Head of caudate nucleus (tissue), 42 donors: ENCODE data around the gene DAG1.

ENCODE experiments used
- DNase-seq, 42 donors: peaks; one replicate each; pipeline versions ENCODE4 v3.0.0 to v3.0.0-alpha.2; 2020 to 2021; ENCODE audit warnings: mixed read lengths in 7 of 42
- intact Hi-C: fragments of 100-400 bp; cut with DNase I; formaldehyde crosslinking; loops from one replicate; pipeline ENCODE4 v1.15.0; 2022

The DAG1 gene

GRCh38 chr3:49535971-49536874, 66.2 kb downstream of the DAG1 start:
- no peak for DNase-seq
- intact Hi-C loops, result no loop called here

GRCh38 chr3:49536875-49537533, 66.9 kb downstream of the DAG1 start:
- intact Hi-C loops, result no loop called here
- DNase-seq, result no peak

DNA sequence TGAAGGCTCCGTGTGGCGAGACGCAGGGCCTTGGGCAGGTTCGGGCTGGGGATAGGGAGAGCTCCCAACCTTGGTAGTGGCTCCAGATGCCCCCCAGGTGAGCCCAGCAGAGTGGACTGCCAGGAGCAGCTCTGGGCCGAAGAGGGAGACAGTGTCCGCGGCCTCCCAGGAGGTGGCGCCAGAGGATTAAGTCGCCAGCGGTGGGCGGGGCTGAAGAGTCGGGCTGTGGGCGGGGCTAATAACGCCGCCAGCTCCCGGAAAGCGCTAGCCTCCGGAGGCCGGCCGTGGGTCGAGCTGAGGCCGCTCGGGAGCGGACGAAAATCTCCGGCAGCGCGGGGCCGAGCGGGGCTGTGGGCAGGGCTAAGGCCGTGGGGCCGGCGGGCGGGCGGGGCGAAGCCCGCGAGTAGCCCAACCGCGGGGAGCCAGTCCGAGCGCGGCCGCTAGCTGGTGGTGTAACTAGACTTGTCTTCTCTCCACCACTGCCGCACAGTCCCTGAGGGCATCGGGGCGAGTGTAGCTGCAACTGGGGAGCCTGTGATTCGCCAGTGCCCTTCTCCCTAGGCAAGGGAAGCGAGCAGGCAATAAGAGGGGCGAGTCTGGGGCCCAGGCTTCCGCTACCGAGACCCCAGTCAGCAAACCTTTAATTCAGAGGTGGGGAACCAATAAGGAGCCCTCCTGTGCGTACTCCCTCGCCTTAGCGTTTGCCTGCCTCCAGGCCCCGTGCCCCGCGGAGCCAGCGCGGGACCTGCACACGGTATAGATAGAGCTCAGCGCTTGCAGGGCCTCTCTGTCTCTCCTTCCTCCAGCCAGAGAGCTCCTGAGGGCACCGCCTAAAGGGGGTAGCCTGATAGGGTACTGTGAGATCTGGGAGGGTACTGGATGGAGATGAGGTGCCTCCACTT, 69.8 kb downstream of the DAG1 start:
- peak; percentile 82 to 97 (median 94) for DNase-seq
- intact Hi-C loops, result loop anchor here (5.0 kb wide), 1 partner anchor 132 kb away; the partner anchor contains the start of gene APEH

DNA sequence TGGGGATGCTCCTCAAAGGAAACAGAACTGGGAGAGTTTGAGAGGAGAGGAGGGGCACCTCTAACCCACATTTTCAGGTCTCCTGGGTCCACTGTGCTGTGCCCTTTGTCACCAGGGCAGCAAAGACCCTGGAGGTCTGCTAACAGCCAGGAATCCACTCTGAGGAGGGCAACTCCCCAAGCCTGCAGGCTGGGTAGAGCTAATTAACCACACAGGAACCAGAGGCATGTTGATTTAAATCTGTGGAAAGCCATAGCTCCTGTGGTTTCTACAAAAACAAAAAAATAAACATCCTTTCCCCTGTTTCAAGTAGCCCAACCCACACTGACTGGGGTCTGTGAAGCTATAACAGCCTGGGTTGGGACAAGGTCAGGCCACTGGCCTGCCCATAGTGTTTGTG, 82.0 kb downstream of the DAG1 start:
- intact Hi-C loops, result loop anchor here (5.0 kb wide), 1 partner anchor 80 kb away; the partner anchor contains the start of gene DAG1

GRCh38 chr3:49553324-49553691, 83.2 kb downstream of the DAG1 start:
- intact Hi-C loops, result loop anchor here (5.0 kb wide), 1 partner anchor 81 kb away; the partner anchor contains the start of gene DAG1
- no peak for DNase-seq

More for the DNA sequence above, 82.0 kb downstream of the DAG1 start:
- no peak for DNase-seq

- peak; percentile 76 to 96 (median 92) for DNase-seq
- intact Hi-C loops, result loop anchor here (5.0 kb wide), 1 partner anchor 82 kb away; the partner anchor contains the start of gene DAG1
Measured at GRCh38 chr3:49553692-49554632, 83.9 kb downstream of the DAG1 start, which contains the start of gene BSN. Gene BSN (plus strand): TSS chr3:49554477. CDS start chr3:49554603, 126 bp downstream.

DNA sequence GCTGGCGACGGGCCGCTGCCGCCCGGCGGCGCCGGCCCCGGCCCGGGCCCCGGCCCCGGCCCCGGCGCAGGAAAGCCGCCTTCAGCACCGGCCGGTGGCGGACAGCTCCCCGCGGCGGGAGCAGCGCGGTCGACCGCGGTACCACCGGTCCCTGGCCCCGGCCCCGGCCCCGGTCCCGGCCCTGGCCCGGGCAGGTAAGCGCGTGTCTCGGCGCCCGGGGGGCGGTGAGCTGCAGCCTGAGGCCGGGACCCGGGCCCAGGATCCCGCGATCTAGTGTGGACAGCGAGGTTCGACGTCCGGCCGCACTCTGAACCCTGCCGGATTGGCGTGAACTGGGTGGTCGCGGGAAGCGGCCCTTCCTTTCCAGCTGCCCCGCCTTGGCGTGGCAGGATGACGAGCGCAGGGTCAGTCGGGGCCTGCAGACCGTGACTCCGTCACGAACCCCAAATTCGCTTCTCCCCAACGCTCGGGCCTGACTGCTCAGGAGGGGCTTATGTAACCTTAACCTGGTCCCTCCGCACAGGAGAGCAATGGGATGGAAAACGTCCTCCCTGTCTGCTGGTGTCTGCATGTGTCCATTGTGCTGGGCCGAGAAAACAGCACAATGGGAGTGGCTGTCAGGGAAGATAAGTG, 84.7 kb downstream of the DAG1 start:
- intact Hi-C loops, result loop anchor here (5.0 kb wide), 1 partner anchor 82 kb away; the partner anchor contains the start of gene DAG1
- peak in 19 of 42 donors; percentile 16 to 68 (median 32) for DNase-seq

DNA sequence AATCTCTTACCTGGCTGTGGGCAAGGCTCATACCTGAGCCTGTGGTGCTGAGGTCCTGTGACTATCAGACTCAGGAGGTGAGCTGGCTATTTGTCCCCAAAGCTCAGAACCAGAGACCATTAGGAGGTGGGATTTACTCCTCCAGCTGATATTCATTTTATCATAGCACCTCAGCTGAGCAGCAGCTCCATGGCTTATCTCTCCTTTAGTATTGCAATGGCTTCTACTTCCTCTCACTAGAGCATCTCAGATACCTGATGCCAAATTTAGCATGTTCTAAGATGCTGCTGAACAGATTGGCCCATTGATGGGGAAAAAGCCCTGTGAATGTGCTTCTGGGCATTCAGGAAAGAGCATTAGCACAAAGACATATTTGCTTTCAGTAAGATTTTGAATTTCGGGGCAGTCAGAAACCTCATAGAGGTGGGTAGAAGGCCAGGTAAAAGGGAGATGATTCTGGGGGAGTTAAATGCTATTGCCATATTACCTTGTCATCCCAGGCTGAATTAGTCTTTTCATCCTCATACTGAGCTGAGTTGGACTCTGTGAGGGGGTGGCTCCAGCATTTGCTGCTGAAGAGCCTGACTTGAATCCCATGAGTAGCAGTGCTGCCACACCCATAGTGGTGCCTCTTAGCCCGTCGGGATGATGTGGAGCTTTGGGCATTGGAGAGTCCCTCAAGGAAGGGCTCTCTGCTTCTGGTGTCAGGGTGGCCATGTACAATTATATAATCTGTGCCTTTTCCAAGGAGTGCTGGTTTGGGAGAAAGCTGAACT, 86.6 kb downstream of the DAG1 start:
- intact Hi-C loops, result no loop called here
- DNase-seq, result peak in 40 of 42 donors; percentile 15 to 87 (median 54)

DNA sequence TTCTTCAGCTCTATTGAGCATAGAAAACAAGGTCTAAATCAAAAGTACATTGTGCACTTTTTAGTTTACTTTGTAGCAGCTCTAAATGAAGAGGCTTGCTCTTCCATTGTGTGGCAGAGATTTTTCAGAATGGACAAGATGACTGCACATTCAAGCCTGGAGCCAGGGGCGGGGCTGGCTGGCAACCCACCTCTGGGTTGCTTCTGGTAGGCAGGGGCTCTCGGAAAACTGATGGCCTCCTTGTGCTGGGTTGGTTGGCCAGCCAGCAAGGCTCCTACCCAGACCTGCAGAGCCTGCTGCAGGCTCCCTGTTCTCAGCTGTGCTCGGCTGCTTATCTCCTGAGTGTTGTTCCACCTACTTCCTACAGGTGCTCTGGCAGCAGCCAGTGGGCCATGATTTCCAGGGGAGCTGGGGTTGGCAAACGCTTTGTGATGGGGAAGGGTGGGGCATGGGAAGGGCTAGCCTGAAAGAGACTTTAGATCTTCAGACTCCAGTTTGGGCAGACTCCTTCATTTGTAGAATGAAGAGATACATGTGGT, 93.0 kb downstream of the DAG1 start:
- peak in 4 of 42 donors; percentile 8 to 44 (median 40) for DNase-seq
- intact Hi-C loops, result no loop called here

- no peak for DNase-seq
- intact Hi-C loops, result no loop called here
Measured at GRCh38 chr3:49563766-49564165, 93.7 kb downstream of the DAG1 start.

GRCh38 chr3:49566312-49566711, 96.2 kb downstream of the DAG1 start:
- intact Hi-C loops, result no loop called here
- no peak for DNase-seq

GRCh38 chr3:49567406-49567805, 97.3 kb downstream of the DAG1 start:
- intact Hi-C loops, result no loop called here
- DNase-seq, result no peak

DNA sequence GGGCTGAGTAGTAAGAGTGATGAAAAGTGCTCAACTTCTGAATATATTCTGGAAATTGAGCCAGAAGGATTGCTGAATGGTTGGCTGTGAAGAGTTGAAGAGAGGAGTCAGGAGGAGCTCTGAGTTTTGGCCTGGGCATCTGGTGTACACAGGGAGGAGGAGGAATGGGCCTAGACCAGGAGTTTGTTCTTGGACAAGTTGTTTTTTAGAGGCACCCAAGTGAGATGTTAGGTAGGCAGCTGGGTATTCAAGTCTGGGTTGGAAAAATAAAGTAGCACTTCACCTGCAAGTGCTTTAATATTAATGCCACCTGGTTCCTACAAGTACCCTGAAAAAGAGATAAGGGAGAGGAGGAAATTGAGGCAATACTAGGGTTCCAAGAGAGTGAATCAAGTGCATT, 98.9 kb downstream of the DAG1 start:
- intact Hi-C loops, result no loop called here
- peak in 1 of 42 donors; percentile 25 for DNase-seq

GRCh38 chr3:49570028-49570654, 100.1 kb downstream of the DAG1 start:
- DNase-seq, result peak in 2 of 42 donors; percentile 18 to 34
- intact Hi-C loops, result no loop called here

- intact Hi-C loops, result no loop called here
- DNase-seq, result no peak
Measured at GRCh38 chr3:49582177-49582576, 112.1 kb downstream of the DAG1 start.
